Measurements from ENCODE around the gene SDHA. TPM values are rescaled to one million over a fixed set of nuclear protein-coding genes. Genes with fewer than 3 reads are reported as not detected.
"Not testable (repeated sequence)": the region's sequence is repeated elsewhere in the genome, so short reads cannot be mapped to it uniquely, and the experiment has no call there.

The SDHA gene
- total RNA-seq, 1 experiment from 2014 or later: 134 TPM

GRCh38 chr5:250396-250795 lies 32.3 kb downstream of the SDHA start:
- H3K4me2 ChIP-seq (ENCODE audit: low read length); ATAC-seq; BruUV-seq (replicated peaks); H3K9me3 ChIP-seq (ENCODE audit: control insufficient read depth in 1 of 2, insufficient read depth in 1 of 2, low read depth in 1 of 2, low read length in 2 of 2); POLR2A ChIA-PET; intact Hi-C loops (cut with micrococcal nuclease); H3K79me2 ChIP-seq (ENCODE audit: insufficient read depth, low read length); H3K4me1 ChIP-seq (ENCODE audit: control insufficient read depth in 1 of 2, insufficient read depth in 2 of 2, low read length in 2 of 2); DNase-seq (ENCODE audit: low read depth, low spot score); CTCF ChIA-PET; H3K27ac ChIP-seq (ENCODE audit: low read depth, low read length); H3K9ac ChIP-seq (ENCODE audit: low read length); H2AFZ ChIP-seq (ENCODE audit: low read depth, low read length, poor library complexity, severe bottlenecking); H3K4me3 ChIP-seq (replicated peaks in 1 of 2; ENCODE audit: low read depth in 1 of 2, low read length in 2 of 2); H3K27me3 ChIP-seq (ENCODE audit: insufficient read depth, low read length); RAD21 ChIA-PET (ENCODE audit: low non-redundant PET in 1 of 2, low total read pairs in 2 of 2, uncharacterized antibody in 2 of 2, unreplicated experiment in 2 of 2); H3K9me2 ChIP-seq (ENCODE audit: insufficient read depth); H4K20me1 ChIP-seq (ENCODE audit: insufficient read depth): not testable (repeated sequence)
- peaks cover 5 to 19% of the 10 kb centered on the region in 2 experiments for H3K36me3 ChIP-seq (ENCODE audit: control insufficient read depth in 1 of 2, insufficient read depth in 2 of 2, low read length in 2 of 2)

DNA sequence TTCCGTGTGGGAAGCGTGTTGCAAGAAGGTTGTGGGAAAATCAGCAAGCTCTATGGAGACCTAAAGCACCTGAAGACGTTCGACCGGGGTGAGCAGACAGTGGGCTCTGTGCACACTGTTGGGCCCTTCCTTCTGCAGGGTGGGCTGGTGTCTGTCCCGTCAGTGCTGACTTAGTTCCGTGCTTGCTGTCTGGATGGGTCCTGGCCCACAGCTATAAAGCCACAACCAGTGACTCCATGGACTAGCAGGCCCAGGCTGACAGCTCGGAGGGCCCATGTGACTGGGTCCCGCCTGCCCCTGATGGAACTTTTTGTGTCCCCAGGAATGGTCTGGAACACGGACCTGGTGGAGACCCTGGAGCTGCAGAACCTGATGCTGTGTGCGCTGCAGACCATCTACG lies 32.9 kb downstream of the SDHA start:
- H3K4me3 ChIP-seq (replicated peaks in 1 of 2; ENCODE audit: low read depth in 1 of 2, low read length in 2 of 2); RAD21 ChIA-PET (ENCODE audit: low non-redundant PET in 1 of 2, low total read pairs in 2 of 2, uncharacterized antibody in 2 of 2, unreplicated experiment in 2 of 2); BruUV-seq (replicated peaks); H3K9me3 ChIP-seq (ENCODE audit: control insufficient read depth in 1 of 2, insufficient read depth in 1 of 2, low read depth in 1 of 2, low read length in 2 of 2); H4K20me1 ChIP-seq (ENCODE audit: insufficient read depth); H3K27me3 ChIP-seq (ENCODE audit: insufficient read depth, low read length); ATAC-seq; POLR2A ChIA-PET; H3K9ac ChIP-seq (ENCODE audit: low read length); H3K27ac ChIP-seq (ENCODE audit: low read depth, low read length); H2AFZ ChIP-seq (ENCODE audit: low read depth, low read length, poor library complexity, severe bottlenecking); H3K79me2 ChIP-seq (ENCODE audit: insufficient read depth, low read length); H3K4me1 ChIP-seq (ENCODE audit: control insufficient read depth in 1 of 2, insufficient read depth in 2 of 2, low read length in 2 of 2); DNase-seq (ENCODE audit: low read depth, low spot score); intact Hi-C loops (cut with micrococcal nuclease); H3K9me2 ChIP-seq (ENCODE audit: insufficient read depth); CTCF ChIA-PET; H3K4me2 ChIP-seq (ENCODE audit: low read length): not testable (repeated sequence)
- H3K36me3 ChIP-seq (ENCODE audit: control insufficient read depth in 1 of 2, insufficient read depth in 2 of 2, low read length in 2 of 2): peaks cover 5 to 20% of the 10 kb centered on the region in 2 experiments

GRCh38 chr5:251538-251937 lies 33.4 kb downstream of the SDHA start:
- H3K27me3 ChIP-seq (ENCODE audit: insufficient read depth, low read length); H3K4me1 ChIP-seq (ENCODE audit: control insufficient read depth in 1 of 2, insufficient read depth in 2 of 2, low read length in 2 of 2); H3K9ac ChIP-seq (ENCODE audit: low read length); DNase-seq (ENCODE audit: low read depth, low spot score); H4K20me1 ChIP-seq (ENCODE audit: insufficient read depth); H3K27ac ChIP-seq (ENCODE audit: low read depth, low read length); ATAC-seq; H3K4me2 ChIP-seq (ENCODE audit: low read length); H3K79me2 ChIP-seq (ENCODE audit: insufficient read depth, low read length); H3K9me3 ChIP-seq (ENCODE audit: control insufficient read depth in 1 of 2, insufficient read depth in 1 of 2, low read depth in 1 of 2, low read length in 2 of 2); intact Hi-C loops (cut with micrococcal nuclease); CTCF ChIA-PET; RAD21 ChIA-PET (ENCODE audit: low non-redundant PET in 1 of 2, low total read pairs in 2 of 2, uncharacterized antibody in 2 of 2, unreplicated experiment in 2 of 2); H2AFZ ChIP-seq (ENCODE audit: low read depth, low read length, poor library complexity, severe bottlenecking); BruUV-seq (replicated peaks); H3K4me3 ChIP-seq (replicated peaks in 1 of 2; ENCODE audit: low read depth in 1 of 2, low read length in 2 of 2); H3K9me2 ChIP-seq (ENCODE audit: insufficient read depth); POLR2A ChIA-PET: not testable (repeated sequence)
- peaks cover 5 to 24% of the 10 kb centered on the region in 2 experiments for H3K36me3 ChIP-seq (ENCODE audit: control insufficient read depth in 1 of 2, insufficient read depth in 2 of 2, low read length in 2 of 2)

DNA sequence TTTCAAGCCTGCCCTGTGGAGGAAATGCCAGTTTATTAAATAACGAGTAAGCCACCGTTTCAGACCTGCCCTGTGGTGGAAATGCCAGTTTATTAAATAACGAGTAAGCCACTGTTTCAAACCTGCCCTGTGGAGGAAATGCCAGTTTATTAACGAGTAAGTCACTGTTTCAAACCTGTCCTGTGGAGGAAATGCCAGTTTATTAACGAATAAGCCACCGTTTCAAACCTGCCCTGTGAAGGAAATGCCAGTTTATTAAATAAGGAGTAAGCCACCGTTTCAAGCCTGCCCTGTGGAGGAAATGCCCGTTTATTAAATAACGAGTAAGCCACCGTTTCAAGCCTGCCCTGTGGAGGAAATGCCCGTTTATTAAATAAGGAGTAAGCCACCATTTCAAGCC lies 33.9 kb downstream of the SDHA start:
- intact Hi-C loops (cut with micrococcal nuclease); H3K9ac ChIP-seq (ENCODE audit: low read length); POLR2A ChIA-PET; BruUV-seq (replicated peaks); H3K4me2 ChIP-seq (ENCODE audit: low read length); H3K4me3 ChIP-seq (replicated peaks in 1 of 2; ENCODE audit: low read depth in 1 of 2, low read length in 2 of 2); H2AFZ ChIP-seq (ENCODE audit: low read depth, low read length, poor library complexity, severe bottlenecking); DNase-seq (ENCODE audit: low read depth, low spot score); H4K20me1 ChIP-seq (ENCODE audit: insufficient read depth); CTCF ChIA-PET; H3K4me1 ChIP-seq (ENCODE audit: control insufficient read depth in 1 of 2, insufficient read depth in 2 of 2, low read length in 2 of 2); RAD21 ChIA-PET (ENCODE audit: low non-redundant PET in 1 of 2, low total read pairs in 2 of 2, uncharacterized antibody in 2 of 2, unreplicated experiment in 2 of 2); ATAC-seq; H3K9me3 ChIP-seq (ENCODE audit: control insufficient read depth in 1 of 2, insufficient read depth in 1 of 2, low read depth in 1 of 2, low read length in 2 of 2); H3K27me3 ChIP-seq (ENCODE audit: insufficient read depth, low read length); H3K9me2 ChIP-seq (ENCODE audit: insufficient read depth); H3K79me2 ChIP-seq (ENCODE audit: insufficient read depth, low read length); H3K27ac ChIP-seq (ENCODE audit: low read depth, low read length): not testable (repeated sequence)
- H3K36me3 ChIP-seq (ENCODE audit: control insufficient read depth in 1 of 2, insufficient read depth in 2 of 2, low read length in 2 of 2): peaks cover 10 to 27% of the 10 kb centered on the region in 2 experiments

Measured in HCT116 (cell line).